HG03460 (cell line): ENCODE results near the gene RALBP1.

Source experiments
- ATAC-seq: cut with Tn5 transposase; IDR thresholded peaks from one replicate; pipeline ENCODE4 v1.9.1; 2021; ENCODE audit not compliant: unreplicated experiment

Gene RALBP1

GRCh38 chr18:9507565-9508088, 32.3 kb downstream of the RALBP1 start:
- ATAC-seq, result no peak

GRCh38 chr18:9508446-9509025, 33.2 kb downstream of the RALBP1 start:
- no peak for ATAC-seq

GRCh38 chr18:9513971-9514512, 38.7 kb downstream of the RALBP1 start:
- ATAC-seq, result no peak

GRCh38 chr18:9516437-9517064, 41.2 kb downstream of the RALBP1 start:
- ATAC-seq, result no peak

- no peak for ATAC-seq
Measured at GRCh38 chr18:9517869-9518268, 42.6 kb downstream of the RALBP1 start.

- no peak for ATAC-seq
Measured at GRCh38 chr18:9519399-9519798, 44.1 kb downstream of the RALBP1 start.

GRCh38 chr18:9520666-9521065, 45.4 kb downstream of the RALBP1 start:
- ATAC-seq, result no peak

- ATAC-seq, result no peak
Measured at GRCh38 chr18:9521770-9522169, 46.5 kb downstream of the RALBP1 start.

- ATAC-seq, result no peak
Measured at GRCh38 chr18:9522952-9523351, 47.6 kb downstream of the RALBP1 start.

- no peak for ATAC-seq
Measured at GRCh38 chr18:9526458-9526857, 51.1 kb downstream of the RALBP1 start.

GRCh38 chr18:9530226-9531009, 55.1 kb downstream of the RALBP1 start:
- ATAC-seq, result no peak

GRCh38 chr18:9531791-9532410, 56.6 kb downstream of the RALBP1 start:
- ATAC-seq, result no peak

- no peak for ATAC-seq
Measured at GRCh38 chr18:9534844-9535243, 59.5 kb downstream of the RALBP1 start.

GRCh38 chr18:9535430-9535991, 60.2 kb downstream of the RALBP1 start:
- no peak for ATAC-seq

- no peak for ATAC-seq
Measured at GRCh38 chr18:9536354-9537152, 61.2 kb downstream of the RALBP1 start.

GRCh38 chr18:9537677-9538076, 62.4 kb downstream of the RALBP1 start:
- no peak for ATAC-seq

GRCh38 chr18:9539283-9539682, 64.0 kb downstream of the RALBP1 start:
- no peak for ATAC-seq

GRCh38 chr18:9539938-9540337, 64.6 kb downstream of the RALBP1 start:
- no peak for ATAC-seq

- ATAC-seq, result no peak
Measured at GRCh38 chr18:9542924-9543323, 67.6 kb downstream of the RALBP1 start.

- ATAC-seq, result no peak
Measured at GRCh38 chr18:9545029-9545428, 69.7 kb downstream of the RALBP1 start.
